HepG2 (cell line): ENCODE data around the gene CDC14B. TPM values are rescaled to one million over a fixed set of nuclear protein-coding genes. Genes with fewer than 3 reads are reported as not detected.

Experiments used
- FOXA3 ChIP-seq: IDR thresholded peaks from 2 replicates; pipeline ENCODE4 v1.6.1; 2016; ENCODE audit warnings: missing genetic modification reagents, missing compliant biosample characterization
- FOXK2 ChIP-seq: fragments of 450-650 bp; IDR thresholded peaks from 2 replicates; pipeline ENCODE4 v1.6.1; 2016
- GATA4 ChIP-seq: sonication (generic); IDR thresholded peaks from 2 replicates; pipeline ENCODE4 v1.6.1; 2016; ENCODE audit warnings: antibody characterized with exemption, low read depth, borderline replicate concordance
- ISX ChIP-seq: sonication (generic); formaldehyde crosslinking; conservative IDR thresholded peaks from 2 replicates; pipeline ENCODE4 v1.5.0; 2020; ENCODE audit warnings: missing genetic modification reagents
- NFYC ChIP-seq: IDR thresholded peaks from 2 replicates; pipeline ENCODE4 v1.6.1; 2016; ENCODE audit warnings: missing genetic modification reagents, missing compliant biosample characterization
- RARA ChIP-seq: IDR thresholded peaks from 2 replicates; pipeline ENCODE4 v1.6.1; 2016; ENCODE audit warnings: missing genetic modification reagents, missing compliant biosample characterization
- REL ChIP-seq: sonication (generic); formaldehyde crosslinking; conservative IDR thresholded peaks from 2 replicates; pipeline ENCODE4 v1.8.0; 2022; ENCODE audit warnings: mild to moderate bottlenecking, missing genetic modification reagents, moderate library complexity
- SETDB1 ChIP-seq: sonication (generic); formaldehyde crosslinking; IDR thresholded peaks from 2 replicates; pipeline ENCODE4 v1.5.1; 2020; ENCODE audit warnings: missing genetic modification reagents, mild to moderate bottlenecking, borderline replicate concordance
- SOX13 ChIP-seq, 3 experiments: fragments of 450-650 bp in 1 of 3; sonication (generic) in 1 of 3; formaldehyde crosslinking in 1 of 3; IDR thresholded peaks in 2 of 3; conservative IDR thresholded peaks in 1 of 3; 2 replicates each; pipeline versions ENCODE4 v1.5.0 to v1.6.1; 2016 to 2020; ENCODE audit warnings: antibody characterized with exemption in 1 of 3, mild to moderate bottlenecking in 1 of 3, missing compliant biosample characterization in 1 of 3, missing genetic modification reagents in 1 of 3, moderate library complexity in 1 of 3
- SRSF1 ChIP-seq: fragments of 200-400 bp; formaldehyde crosslinking; optimal IDR thresholded peaks from 2 replicates; pipeline ENCODE3; 2017; ENCODE audit warnings: mild to moderate bottlenecking, low read depth, low read length, moderate library complexity
- polyA plus RNA-seq, 8 experiments: library from polyadenylated mRNA; depleted of rRNA in 3 of 8; stranded (reverse) in 7 of 8; unstranded in 1 of 8; fragments of >200 nt; fragmentation: Illumina TruSeq in 4 of 8; extraction: Trizol in 4 of 8; gene quantifications; 2 replicates each; pipeline versions ENCODE4 v1.2.1 to v1.2.3, GENCODE V29; 2011 to 2016; ENCODE audit warnings: low read depth in 4 of 8, missing spikeins in 1 of 8, mixed read lengths in 1 of 8; ENCODE audit not compliant: insufficient read depth in 1 of 8
- total RNA-seq, 5 experiments: library from RNA; depleted of rRNA; stranded (reverse); fragments of >200 nt; fragmentation: Illumina TruSeq; extraction: Trizol; gene quantifications; 2 replicates each; pipeline ENCODE4 v1.2.3, GENCODE V29; 2016; ENCODE audit warnings: low read depth in 1 of 5
- TF ChIP-seq, protein P1 (sequence below): sonication (generic); formaldehyde crosslinking; IDR thresholded peaks from 2 replicates; pipeline ENCODE4 v1.4.0; 2020; ENCODE audit warnings: missing genetic modification reagents, borderline replicate concordance
- TF ChIP-seq, protein P2 (sequence below): sonication (generic); formaldehyde crosslinking; IDR thresholded peaks from 2 replicates; pipeline ENCODE4 v1.4.0; 2020; ENCODE audit warnings: missing genetic modification reagents, borderline replicate concordance
- TF ChIP-seq, protein P3 (sequence below): sonication (generic); formaldehyde crosslinking; IDR thresholded peaks from 2 replicates; pipeline ENCODE4 v1.4.0; 2020; ENCODE audit warnings: missing genetic modification reagents; ENCODE audit errors: not compliant biosample characterization
- TF ChIP-seq, protein P4 (sequence below): sonication (generic); formaldehyde crosslinking; IDR thresholded peaks from 2 replicates; pipeline ENCODE4 v1.5.0; 2020; ENCODE audit warnings: mild to moderate bottlenecking, missing genetic modification reagents, borderline replicate concordance

The CDC14B gene
- total and polyA plus RNA-seq, 2 of the 13 experiments (the other 11 are each of a cell fraction or from before 2014, with no cell fraction given): 25.8 to 33.3 TPM

DNA sequence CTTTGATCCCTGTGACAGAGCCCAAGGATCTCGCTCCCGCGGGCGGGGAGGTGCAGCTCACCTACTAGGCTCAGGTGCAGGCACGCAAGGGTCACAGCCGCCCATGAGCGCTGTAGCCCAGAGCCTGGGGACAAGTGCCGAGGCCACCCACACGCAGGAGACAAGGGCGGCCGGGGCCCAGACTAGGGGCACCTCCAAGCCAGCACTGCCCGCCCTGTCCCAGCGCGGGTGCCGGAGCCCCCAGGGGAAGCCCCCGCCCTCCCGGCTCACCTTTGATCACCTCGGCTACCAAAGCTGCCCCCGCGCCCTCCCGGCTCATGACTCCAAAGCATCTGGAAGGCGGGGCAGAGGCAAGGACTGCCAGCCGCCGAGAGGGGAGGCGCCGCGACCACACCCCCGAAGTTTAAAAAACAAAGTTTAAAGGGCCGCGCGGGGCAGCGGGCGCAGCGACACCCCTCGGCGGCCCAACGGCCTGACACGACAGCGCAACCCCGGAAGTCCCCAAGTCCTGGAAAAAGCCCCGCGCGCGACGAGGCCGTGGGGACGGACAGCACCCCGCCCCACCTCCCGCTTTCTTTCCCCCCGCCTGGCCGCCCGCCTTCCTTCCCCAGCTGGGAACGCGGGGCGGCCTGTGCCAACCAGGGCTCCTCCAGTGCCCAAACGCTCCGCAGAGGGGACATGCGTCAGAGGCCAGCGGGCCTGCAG is 53.0 kb downstream of the CDC14B start (continued):
- TF ChIP-seq ISX (CRISPR knock-in tag): no peak
- TF ChIP-seq NFYC (CRISPR knock-in tag): no peak; the same call in none of the 2 replicates
- no peak for TF ChIP-seq REL (CRISPR knock-in tag)
- no peak for TF ChIP-seq FOXK2
- TF ChIP-seq, protein P1, sequence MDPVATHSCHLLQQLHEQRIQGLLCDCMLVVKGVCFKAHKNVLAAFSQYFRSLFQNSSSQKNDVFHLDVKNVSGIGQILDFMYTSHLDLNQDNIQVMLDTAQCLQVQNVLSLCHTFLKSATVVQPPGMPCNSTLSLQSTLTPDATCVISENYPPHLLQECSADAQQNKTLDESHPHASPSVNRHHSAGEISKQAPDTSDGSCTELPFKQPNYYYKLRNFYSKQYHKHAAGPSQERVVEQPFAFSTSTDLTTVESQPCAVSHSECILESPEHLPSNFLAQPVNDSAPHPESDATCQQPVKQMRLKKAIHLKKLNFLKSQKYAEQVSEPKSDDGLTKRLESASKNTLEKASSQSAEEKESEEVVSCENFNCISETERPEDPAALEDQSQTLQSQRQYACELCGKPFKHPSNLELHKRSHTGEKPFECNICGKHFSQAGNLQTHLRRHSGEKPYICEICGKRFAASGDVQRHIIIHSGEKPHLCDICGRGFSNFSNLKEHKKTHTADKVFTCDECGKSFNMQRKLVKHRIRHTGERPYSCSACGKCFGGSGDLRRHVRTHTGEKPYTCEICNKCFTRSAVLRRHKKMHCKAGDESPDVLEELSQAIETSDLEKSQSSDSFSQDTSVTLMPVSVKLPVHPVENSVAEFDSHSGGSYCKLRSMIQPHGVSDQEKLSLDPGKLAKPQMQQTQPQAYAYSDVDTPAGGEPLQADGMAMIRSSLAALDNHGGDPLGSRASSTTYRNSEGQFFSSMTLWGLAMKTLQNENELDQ (CRISPR knock-in tag): no peak
- TF ChIP-seq SOX13 (IDR thresholded peaks at IDR 0.05): 0 out of 2 replicates have a peak, but pooled peaks have one; percentile 50
- TF ChIP-seq SOX13 (CRISPR knock-in tag; conservative IDR thresholded peaks at IDR 0.05 in 1 of 2, IDR thresholded peaks at IDR 0.05 in 1 of 2): peak in 1 of 2 experiments; percentile 79; a peak in 2 of 4 replicates
- TF ChIP-seq RARA: peak; percentile 82
- TF ChIP-seq, protein P2, sequence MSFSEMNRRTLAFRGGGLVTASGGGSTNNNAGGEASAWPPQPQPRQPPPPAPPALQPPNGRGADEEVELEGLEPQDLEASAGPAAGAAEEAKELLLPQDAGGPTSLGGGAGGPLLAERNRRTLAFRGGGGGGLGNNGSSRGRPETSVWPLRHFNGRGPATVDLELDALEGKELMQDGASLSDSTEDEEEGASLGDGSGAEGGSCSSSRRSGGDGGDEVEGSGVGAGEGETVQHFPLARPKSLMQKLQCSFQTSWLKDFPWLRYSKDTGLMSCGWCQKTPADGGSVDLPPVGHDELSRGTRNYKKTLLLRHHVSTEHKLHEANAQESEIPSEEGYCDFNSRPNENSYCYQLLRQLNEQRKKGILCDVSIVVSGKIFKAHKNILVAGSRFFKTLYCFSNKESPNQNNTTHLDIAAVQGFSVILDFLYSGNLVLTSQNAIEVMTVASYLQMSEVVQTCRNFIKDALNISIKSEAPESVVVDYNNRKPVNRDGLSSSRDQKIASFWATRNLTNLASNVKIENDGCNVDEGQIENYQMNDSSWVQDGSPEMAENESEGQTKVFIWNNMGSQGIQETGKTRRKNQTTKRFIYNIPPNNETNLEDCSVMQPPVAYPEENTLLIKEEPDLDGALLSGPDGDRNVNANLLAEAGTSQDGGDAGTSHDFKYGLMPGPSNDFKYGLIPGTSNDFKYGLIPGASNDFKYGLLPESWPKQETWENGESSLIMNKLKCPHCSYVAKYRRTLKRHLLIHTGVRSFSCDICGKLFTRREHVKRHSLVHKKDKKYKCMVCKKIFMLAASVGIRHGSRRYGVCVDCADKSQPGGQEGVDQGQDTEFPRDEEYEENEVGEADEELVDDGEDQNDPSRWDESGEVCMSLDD (CRISPR knock-in tag): peak; percentile 85; the same call in 1 of the 2 replicates
- TF ChIP-seq, protein P3, sequence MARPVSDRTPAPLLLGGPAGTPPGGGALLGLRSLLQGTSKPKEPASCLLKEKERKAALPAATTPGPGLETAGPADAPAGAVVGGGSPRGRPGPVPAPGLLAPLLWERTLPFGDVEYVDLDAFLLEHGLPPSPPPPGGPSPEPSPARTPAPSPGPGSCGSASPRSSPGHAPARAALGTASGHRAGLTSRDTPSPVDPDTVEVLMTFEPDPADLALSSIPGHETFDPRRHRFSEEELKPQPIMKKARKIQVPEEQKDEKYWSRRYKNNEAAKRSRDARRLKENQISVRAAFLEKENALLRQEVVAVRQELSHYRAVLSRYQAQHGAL: no peak
- TF ChIP-seq, protein P4, sequence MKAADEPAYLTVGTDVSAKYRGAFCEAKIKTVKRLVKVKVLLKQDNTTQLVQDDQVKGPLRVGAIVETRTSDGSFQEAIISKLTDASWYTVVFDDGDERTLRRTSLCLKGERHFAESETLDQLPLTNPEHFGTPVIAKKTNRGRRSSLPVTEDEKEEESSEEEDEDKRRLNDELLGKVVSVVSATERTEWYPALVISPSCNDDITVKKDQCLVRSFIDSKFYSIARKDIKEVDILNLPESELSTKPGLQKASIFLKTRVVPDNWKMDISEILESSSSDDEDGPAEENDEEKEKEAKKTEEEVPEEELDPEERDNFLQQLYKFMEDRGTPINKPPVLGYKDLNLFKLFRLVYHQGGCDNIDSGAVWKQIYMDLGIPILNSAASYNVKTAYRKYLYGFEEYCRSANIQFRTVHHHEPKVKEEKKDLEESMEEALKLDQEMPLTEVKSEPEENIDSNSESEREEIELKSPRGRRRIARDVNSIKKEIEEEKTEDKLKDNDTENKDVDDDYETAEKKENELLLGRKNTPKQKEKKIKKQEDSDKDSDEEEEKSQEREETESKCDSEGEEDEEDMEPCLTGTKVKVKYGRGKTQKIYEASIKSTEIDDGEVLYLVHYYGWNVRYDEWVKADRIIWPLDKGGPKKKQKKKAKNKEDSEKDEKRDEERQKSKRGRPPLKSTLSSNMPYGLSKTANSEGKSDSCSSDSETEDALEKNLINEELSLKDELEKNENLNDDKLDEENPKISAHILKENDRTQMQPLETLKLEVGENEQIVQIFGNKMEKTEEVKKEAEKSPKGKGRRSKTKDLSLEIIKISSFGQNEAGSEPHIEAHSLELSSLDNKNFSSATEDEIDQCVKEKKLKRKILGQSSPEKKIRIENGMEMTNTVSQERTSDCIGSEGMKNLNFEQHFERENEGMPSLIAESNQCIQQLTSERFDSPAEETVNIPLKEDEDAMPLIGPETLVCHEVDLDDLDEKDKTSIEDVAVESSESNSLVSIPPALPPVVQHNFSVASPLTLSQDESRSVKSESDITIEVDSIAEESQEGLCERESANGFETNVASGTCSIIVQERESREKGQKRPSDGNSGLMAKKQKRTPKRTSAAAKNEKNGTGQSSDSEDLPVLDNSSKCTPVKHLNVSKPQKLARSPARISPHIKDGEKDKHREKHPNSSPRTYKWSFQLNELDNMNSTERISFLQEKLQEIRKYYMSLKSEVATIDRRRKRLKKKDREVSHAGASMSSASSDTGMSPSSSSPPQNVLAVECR: peak; percentile 86
- peak; percentile 87 for TF ChIP-seq SRSF1
- no peak for TF ChIP-seq GATA4
- TF ChIP-seq FOXA3: peak; percentile 64
- TF ChIP-seq SETDB1 (CRISPR knock-in tag): no peak
